Fibroblast of lung (primary cell): ENCODE results near the gene RHEB.

Source experiments
- CTCF ChIP-seq, 2 donors: IDR thresholded peaks in 1 of 2; conservative IDR thresholded peaks in 1 of 2; 1 replicate in 1 of 2; 2 replicates in 1 of 2; pipeline ENCODE4 v1.5.1; 2011 to 2012; ENCODE audit warnings: low read length in 2 of 2, control low read depth in 1 of 2, inconsistent platforms in 1 of 2, low read depth in 1 of 2, mild to moderate bottlenecking in 1 of 2
- EZH2 ChIP-seq: IDR thresholded peaks from 2 replicates; pipeline ENCODE4 v1.5.1; 2012; ENCODE audit warnings: low read length, control low read depth, mild to moderate bottlenecking; ENCODE audit errors: missing control alignments

GRCh38 chr7:151447901-151448260 is 71.8 kb downstream of the RHEB start:
- TF ChIP-seq CTCF (conservative IDR thresholded peaks at IDR 0.05 in 1 of 2, IDR thresholded peaks at IDR 0.05 in 1 of 2; ENCODE audit: low read depth in 1 of 2, low read length in 2 of 2) (no peak), EZH2 (no peak)
